GM19372 (cell line): ENCODE data around the gene DOCK11.
A peak's percentile ranks its signal among the peaks of the same experiment; 100 is the strongest.
"Not testable (repeated sequence)": the region's sequence is repeated elsewhere in the genome, so short reads cannot be mapped to it uniquely, and the experiment has no call there.

ENCODE experiments used
- ATAC-seq: cut with Tn5 transposase; IDR thresholded peaks from one replicate; pipeline ENCODE4 v1.9.1; 2021; ENCODE audit warnings: mild to moderate bottlenecking, low read depth, moderate library complexity; ENCODE audit not compliant: unreplicated experiment

Gene DOCK11

DNA sequence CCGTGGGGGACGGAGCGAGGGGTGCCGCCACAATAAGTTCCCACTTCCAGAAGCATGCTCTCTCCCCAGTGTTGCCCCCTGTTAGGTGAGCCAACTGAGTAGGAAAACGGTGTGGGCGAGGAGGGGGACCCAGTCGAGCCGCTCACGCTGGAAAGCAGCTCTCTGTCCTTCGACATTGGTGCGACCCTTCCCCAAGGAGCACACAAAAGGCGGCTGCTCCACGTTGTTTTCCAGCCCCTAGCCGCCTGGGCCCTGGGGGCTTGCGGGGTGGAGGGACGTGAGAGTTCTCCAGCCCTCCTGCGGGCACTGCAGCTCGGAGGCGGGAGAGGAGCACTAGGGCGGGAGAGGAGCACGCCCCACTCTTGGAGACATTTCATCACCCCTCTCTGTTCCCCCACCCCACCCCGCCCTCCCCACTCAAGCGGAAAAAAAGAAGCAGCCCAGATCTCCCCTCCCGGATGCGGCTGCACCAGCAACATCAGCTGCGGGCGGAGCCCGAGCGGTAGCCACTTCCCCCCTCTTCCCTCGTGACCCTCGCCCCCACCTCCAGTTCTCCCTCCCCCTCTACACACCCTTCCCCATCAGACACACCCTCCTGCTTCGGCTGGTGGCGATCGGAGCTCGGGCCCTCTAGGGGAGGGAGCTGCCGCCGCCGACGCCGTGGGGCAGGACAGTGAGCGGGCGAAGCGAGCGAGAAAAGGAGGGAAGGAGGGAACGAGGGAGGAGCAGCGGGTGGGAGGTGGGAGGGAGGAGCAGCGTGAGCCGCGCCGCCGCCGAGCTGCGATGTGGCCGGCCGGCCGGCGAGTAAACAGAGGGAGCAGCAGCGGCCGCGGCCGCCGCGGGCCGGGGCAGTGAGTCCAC, at the start of gene DOCK11:
DOCK11 (plus strand) TSS at position 755 of the 861 bp plus-strand sequence. CDS start 157 bp downstream, outside the sequence.
- ATAC-seq: peak; percentile 77

DNA sequence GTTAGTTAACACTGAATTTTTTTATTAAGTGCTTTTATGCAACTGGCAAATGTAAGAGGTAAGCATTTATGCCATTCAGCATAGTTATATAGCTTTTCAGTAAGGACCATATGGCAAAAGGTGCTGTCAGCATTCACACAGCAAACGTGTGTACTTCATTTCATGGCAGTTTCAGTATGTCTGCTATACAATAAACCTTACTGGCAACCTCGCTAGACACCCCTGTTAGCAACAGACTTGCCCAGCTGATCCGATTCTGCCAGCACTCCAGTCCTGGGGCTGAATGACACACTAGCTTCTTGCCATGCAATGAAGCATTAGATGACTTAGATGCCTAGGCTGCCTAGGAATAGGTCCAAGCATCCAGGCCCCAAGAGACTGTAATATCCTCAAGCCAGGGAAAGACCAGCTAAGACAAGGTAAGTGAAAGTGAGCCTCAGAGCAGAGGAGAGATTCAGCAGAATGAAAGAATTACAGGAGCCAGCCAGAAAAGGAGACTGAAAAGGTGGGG, 47.3 kb upstream of the DOCK11 start:
- ATAC-seq: no peak

GRCh38 chrX:118455013-118455412, 40.6 kb upstream of the DOCK11 start:
- ATAC-seq: no peak

DNA sequence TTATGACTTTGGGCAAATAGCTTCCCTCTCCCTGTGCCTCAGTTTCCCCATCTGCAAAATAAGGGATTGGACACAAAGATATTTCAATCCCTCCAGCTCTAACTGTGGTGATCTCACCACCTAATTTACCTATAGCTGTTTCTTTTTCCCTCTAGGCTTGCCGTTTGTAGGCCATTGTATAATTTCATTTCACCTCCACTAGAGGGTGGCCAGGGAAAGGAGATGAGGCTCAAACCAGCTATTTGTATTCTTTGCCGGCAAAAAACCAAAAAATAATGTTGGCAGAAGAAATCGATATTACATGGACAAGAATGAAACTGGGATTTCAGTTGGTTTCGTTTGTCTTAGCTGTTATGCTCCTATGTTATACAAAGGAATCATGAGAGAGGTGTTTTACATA, 36.1 kb upstream of the DOCK11 start:
- no peak for ATAC-seq

- ATAC-seq: no peak
Measured at GRCh38 chrX:118464501-118464900, 31.1 kb upstream of the DOCK11 start.

DNA sequence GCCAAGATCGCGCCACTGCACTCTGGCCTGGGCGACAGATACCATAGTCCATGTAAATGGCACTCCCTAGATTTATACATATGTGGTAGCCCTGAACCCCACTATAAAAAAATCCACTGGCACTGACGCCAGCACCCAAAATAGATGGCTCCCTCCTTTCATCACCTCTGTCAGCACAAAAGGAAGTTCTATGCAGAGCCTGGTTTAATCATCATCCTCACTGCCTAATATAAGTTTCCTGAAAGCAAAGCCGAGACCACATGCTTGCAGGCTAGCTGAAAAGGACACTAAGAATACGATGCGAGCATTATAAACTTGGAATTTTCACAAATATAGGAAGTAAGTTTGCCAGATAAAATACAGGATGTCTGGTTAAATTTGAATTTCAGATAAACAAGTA, 27.5 kb upstream of the DOCK11 start:
- ATAC-seq: no peak

DNA sequence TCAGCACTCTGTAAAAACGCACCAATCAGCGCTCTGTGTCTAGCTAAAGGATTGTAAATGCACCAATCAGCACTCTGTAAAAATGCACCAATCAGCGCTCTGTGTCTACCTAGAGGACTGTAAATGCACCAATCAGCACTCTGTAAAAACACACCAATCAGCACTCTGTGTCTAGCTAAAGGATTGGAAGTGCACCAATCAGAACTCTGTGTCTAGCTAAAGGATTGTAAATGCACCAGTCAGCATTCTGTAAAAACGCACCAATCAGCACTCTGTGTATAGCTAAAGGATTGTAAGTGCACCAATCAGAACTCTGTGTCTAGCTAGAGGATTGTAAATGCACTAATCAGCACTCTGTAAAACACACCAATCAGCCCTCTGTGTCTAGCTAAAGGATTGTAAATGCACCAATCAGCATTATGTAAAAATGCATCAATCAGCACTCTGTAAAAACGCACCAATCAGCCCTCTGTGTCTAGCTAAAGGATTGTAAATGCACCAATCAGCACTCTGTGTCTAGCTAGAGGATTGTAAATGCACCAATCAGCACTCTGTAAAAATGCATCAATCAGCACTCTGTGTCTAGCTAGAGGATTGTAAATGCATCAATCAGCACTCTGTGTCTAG, 24.8 kb upstream of the DOCK11 start:
- ATAC-seq: not testable (repeated sequence)

- ATAC-seq: no peak
Measured at GRCh38 chrX:118474586-118474985, 21.0 kb upstream of the DOCK11 start.

DNA sequence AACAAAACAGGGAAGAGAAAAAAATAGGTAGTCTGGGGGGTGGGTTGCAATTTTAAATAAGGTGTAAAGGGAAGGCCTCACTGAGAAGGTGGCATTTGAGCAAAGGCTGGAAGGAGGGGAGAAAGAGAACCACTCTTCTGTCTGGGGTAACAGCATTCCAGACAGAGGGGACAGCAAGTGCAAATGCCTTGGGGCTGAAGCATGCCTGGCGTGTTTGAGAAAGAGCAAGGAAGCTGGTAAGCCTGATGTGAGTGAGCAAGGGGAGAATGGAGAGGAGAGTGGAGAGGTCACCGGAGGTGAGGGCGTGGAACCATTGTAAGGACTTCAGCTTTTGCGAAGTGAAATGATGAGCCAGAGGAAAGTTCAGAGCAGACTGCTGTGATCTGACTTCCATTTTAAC, 19.7 kb upstream of the DOCK11 start:
- no peak for ATAC-seq

DNA sequence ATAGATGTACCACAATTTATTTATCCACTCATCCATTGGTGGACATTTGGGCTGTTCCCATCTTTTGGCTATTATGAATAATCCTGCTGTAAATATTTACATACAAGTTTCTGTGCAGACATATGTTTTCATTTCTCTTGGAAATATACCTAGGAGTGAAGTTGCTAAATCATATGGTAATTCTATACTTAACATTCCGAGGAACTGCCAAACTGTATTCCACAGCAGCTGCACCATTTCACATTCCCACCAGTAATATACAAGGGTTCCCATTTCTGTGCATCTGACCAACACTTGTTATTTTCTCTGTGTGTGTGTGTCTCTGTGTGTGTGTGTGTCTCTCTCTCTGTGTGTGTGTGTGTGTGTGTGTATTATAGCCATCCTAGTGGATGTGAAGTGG, 15.4 kb upstream of the DOCK11 start:
- no peak for ATAC-seq

GRCh38 chrX:118482384-118482783, 13.2 kb upstream of the DOCK11 start:
- not testable (repeated sequence) for ATAC-seq

DNA sequence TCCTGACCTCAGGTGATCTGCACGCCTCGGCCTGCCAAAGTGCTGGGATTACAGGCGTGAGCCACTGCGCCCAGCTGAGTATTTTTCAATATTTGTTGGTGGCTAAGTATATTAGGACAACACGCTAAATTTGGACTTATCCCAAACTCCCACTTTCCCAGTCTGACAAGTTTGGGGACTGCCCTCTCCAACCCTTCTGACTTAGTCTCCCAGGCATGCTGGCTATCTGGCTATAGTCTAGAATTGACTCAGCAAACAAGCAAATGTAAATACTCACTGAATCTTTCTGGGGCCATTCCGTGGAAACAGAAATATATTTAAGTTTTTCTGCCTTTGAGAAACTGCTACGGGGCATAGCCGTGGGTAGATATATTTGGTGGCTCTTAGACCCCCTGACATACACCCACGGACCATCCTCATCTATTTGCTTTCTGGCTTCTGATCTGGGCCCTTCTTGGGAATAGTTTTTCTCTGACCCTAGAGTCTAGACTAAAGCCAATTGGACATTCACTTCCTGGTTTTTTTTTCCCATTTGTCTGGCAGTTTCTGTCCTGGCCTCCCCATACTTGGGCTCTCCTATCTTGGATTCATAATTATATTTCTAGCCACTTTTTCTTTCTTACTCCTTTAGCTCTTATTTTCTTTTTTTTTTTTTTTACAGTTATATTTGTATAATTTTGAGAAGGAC, 11.3 kb upstream of the DOCK11 start:
- no peak for ATAC-seq

DNA sequence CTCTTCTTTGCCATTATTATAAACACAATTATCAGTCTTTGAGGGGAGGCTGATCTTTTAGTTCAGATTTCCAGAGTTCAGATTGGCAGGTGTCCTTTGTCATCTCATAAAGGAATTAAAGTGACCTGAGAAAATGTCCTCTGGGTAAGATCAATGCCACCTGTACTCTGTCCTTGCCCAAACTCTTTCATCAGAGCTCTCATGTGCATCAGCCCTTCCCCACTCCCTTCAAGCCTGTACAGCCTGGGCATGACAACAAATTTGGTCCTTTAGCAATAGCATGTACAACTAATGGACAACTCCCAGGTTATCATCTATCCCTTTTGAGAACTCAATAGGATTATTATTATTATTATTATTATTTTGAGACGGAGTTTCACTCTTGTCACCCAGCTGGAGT, 8.9 kb upstream of the DOCK11 start:
- ATAC-seq: not testable (repeated sequence)

- no peak for ATAC-seq
Measured at GRCh38 chrX:118493016-118493415, 2.6 kb upstream of the DOCK11 start.

DNA sequence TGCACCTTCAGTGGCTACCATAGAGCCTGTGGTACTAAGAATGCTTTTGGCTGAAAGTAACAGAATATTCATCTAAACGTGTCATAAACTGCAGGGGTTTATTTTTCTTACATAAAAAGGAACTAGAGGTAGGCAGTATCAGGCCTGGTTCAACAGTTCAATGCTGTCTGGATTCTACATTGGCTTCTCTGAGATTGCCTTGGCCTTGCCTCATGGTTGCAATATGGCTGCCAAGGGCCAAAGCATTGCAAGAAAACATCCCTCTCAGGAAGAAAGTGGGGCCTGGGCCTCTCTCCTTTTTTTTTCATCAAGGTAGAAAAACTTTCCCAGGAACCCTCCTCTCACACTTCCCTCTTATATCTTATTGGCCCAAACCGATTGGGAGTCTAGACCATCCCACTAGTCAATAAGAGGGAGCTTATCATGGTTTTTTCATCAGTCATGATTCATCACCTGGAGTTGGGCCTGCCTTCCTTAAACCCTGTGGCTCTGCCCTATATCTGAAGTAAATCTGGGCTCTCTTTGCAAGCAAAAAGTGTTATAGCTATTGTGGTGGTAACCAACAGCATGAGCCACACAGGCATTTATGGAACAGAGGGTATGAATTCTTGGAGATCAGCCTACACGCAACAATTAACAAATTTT, 1.8 kb upstream of the DOCK11 start:
- ATAC-seq: no peak

DNA sequence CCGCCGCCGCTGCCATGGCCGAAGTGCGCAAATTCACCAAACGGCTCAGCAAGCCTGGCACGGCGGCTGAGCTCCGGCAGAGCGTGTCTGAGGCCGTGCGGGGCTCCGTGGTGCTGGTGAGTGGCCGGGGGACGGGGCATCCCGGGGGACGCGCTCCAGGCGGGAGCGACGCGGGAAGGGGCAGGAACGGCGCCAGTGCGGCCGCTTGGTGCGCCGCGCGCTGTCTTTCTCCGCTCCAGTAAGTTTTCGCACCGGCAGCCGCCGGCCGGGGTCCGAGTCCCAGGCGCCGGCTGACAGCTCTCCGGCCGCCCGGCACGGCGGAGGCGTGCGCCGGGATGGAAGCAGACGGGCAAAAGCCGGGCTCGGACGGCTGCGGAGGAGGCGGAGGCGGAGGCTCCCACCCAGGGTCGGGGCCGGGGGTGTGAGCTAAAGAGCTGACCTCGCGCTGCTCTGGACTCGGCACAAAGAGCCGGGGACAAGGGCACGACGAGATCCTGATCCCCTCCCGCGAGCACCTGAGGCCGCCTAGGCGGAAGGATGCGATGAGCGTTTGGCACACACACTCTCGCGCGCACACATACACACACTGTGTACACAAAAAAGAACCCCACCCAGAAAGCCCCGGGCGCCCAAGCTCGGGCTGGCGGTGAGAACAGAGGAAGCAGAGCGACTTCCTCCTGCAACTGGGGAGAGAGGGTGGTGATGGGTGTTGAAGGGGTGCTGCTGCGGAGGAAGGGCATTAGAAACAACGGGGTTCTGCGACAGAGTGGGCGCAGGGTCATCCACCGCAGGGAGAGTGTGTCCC, 545 bp downstream of the DOCK11 start:
- peak; percentile 46 for ATAC-seq

GRCh38 chrX:118496763-118497079, 1.1 kb downstream of the DOCK11 start:
- ATAC-seq: peak; percentile 0

DNA sequence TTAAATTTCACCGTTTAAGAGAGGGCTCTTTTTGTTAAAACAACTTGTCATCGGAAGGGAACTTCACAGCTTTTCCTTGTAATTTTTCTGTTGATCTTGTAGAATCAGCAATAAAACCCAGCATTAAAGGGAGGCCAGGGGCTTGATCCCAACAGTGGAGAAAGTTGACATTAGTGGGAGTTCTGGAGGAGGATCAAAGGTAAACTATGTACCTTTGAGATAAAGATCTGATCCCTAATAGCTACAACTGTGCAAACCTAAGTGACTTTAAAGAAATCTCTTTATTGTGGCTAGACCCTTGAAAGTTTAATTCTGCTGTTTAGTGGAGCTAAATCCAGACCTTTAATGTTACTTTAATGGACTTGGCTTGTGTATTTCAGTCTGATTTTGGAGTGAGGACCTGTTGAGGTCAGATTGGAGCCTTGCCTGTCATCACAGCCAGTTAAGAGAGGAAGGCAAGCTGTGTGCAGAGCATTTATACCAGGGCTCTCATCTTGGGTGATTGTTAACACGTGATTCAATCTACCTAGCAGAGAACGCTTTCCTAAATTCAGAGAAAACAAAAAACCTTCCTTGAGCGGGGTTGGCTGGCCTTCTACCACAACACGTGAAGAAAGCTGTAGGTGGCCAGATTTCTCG, 1.7 kb downstream of the DOCK11 start:
- no peak for ATAC-seq

DNA sequence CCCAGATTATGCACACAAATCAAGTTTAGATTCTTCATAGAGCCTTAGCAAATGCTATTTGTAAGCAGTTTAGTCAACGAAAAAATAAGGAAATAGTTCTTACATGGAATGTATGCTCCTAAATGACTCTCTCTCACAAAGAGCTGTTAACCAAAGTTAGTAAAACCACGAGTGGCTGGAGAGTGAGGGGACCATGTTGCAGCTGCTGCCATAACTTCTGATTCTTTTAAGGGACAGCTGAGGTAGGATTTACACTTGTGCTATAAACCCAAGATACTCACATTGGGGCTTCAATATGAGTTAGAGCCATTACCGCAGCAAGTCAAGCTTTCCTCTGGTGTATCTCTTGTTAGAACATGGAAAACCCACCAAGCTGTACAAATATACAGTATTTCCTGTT, 2.7 kb downstream of the DOCK11 start:
- ATAC-seq: no peak

DNA sequence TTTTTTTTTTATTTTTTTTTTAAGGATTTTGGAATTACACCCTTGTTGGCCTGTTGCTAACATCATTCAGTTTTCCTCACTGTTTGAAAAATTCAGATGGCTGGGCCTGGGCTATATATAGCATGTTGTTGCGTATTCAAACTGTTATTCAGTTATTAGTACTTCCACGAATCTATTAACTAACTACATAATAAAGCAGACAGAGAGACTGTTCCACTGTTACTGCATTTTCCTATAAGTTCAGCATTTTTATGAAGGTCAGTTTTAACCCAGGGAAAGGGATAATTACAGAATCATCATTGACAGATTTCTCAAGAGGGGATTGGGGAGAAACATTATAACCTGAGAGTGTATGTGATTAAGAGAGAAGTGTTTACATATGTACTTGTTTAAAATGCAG, 3.1 kb downstream of the DOCK11 start:
- no peak for ATAC-seq
